Measurements from ENCODE around the gene SIGLEC7. TPM values are rescaled to one million over a fixed set of nuclear protein-coding genes. Genes with fewer than 3 reads are reported as not detected.
A peak's percentile ranks its signal among the peaks of the same experiment; 100 is the strongest.

Gene SIGLEC7
- total RNA-seq, result 1 to 10 TPM in 1 of 4 donors, under 1 TPM in 2, not detected in 1; 0.19 to 2.2 (median 0.92) TPM

DNA sequence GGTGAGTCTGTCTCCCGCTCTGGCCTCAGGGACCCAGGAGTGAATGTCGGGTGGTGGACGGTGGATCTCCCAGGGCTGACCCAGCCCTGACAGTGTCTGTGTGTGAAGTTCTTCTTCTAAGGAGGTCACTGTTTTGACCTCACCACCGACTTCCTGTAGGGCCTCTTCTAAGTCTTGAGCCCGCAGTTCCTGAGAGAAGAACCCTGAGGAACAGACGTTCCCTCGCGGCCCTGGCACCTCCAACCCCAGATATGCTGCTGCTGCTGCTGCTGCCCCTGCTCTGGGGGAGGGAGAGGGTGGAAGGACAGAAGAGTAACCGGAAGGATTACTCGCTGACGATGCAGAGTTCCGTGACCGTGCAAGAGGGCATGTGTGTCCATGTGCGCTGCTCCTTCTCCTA is at the start of gene SIGLEC7:
TSS of gene SIGLEC7 (plus strand) at position 183 of the 400 bp plus-strand sequence. CDS start at position 252, 69 bp downstream.
- no peaks in the 10 kb centered on the region for H3K9me3 ChIP-seq
- H3K36me3 ChIP-seq, result no peaks in the 10 kb centered on the region
- DNase-seq (ENCODE audit: extremely low spot score), result no peak
- no peaks in the 10 kb centered on the region for H3K4me1 ChIP-seq
- intact Hi-C loops (cut with DNase I), result no loop called here
- no peak for TF ChIP-seq POLR2A (IDR thresholded peaks at IDR 0.05; ENCODE audit: low read depth)
- TF ChIP-seq, protein P1, sequence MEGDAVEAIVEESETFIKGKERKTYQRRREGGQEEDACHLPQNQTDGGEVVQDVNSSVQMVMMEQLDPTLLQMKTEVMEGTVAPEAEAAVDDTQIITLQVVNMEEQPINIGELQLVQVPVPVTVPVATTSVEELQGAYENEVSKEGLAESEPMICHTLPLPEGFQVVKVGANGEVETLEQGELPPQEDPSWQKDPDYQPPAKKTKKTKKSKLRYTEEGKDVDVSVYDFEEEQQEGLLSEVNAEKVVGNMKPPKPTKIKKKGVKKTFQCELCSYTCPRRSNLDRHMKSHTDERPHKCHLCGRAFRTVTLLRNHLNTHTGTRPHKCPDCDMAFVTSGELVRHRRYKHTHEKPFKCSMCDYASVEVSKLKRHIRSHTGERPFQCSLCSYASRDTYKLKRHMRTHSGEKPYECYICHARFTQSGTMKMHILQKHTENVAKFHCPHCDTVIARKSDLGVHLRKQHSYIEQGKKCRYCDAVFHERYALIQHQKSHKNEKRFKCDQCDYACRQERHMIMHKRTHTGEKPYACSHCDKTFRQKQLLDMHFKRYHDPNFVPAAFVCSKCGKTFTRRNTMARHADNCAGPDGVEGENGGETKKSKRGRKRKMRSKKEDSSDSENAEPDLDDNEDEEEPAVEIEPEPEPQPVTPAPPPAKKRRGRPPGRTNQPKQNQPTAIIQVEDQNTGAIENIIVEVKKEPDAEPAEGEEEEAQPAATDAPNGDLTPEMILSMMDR (IDR thresholded peaks at IDR 0.05), result no peak
- no peak for TF ChIP-seq POLR2AphosphoS5 (IDR thresholded peaks at IDR 0.05)
- no peak for TF ChIP-seq EP300 (IDR thresholded peaks at IDR 0.05)
- peak within 1 kb of the TSS in 3 of 4 donors; percentile 22 to 48 (median 31) for H3K27ac ChIP-seq (replicated peaks in 1 of 4)
- 40% methylated on average over 13 of the region's 14 CpGs for WGBS
- peaks cover 0 to 66% (median 3%) of the 10 kb centered on the region in 4 donors for H3K27me3 ChIP-seq
- H3K4me3 ChIP-seq, result no peak within 1 kb of the TSS

DNA sequence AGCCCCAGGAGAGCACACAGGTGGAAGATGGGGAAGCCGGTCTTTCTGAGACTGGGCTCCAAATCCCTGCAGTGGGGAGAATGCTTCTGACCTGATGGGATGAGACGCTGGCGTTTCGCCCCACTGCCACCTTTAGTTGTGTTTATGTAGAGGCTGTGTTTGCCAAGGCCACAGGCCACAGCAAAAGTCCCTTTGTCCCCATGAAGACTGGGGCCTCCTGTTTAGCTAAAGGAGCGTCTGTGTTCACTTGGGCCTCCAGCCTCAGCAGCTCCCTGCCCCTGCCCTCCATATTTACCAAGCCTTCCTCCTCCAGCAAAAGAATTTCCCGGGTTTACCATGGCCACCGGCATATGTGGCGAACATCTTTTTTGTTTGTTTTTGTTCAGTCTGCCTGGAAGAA is 49.0 kb upstream of the SIGLEC7 start:
- intact Hi-C loops (cut with DNase I), result no loop called here

DNA sequence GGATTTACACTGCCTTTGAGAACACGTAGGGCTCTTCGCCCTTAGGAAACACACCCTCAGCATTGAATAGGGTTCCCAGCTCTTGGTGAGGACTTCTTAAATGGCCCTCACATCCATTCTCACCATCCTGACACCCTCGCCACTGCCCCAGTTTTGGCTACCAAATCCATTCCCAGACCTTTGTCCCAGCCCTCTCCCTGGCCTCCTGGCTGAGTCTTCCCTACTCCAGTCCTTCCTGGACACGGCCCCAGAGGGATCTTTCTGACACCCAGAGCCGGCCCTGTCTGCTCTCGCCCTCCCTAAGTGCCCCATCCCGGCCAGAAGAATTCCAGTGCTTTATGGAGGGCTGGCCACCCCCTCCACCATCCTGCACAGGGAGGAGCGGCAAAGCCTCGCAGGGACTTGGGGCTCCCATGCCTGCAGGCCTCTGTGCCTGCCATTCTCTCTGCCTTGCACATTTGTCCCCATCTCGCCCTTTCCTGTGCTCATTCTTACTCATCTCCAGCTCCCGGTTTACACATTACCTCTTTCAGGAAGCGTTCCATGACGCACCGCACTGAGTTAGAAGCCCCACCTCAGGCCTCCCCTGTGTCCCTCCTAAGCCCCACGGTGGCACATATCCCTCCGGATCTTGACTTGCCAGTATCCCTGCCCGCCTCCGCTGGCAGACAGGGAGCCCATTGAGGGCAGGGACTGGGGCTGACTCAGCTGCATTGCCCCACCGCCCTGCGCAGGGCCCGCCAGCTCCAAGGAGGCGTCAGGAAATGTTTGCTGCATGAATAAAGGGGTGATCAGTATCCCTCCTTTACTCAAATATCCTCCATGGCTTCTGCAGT is 48.4 kb upstream of the SIGLEC7 start:
- Histone ChIP-seq H3K36me3 (peaks cover 0 to 9% (median 2%) of the 10 kb centered on the region in 4 donors), H3K27me3 (no peaks in the 10 kb centered on the region), H3K9me3 (no peaks in the 10 kb centered on the region), H3K4me3 (no peak overlapping the region), H3K4me1 (peaks cover 0 to 6% (median 4%) of the 10 kb centered on the region in 4 donors), H3K27ac (replicated peaks in 1 of 4) (no peak overlapping the region)
- DNase-seq (ENCODE audit: extremely low spot score), result no peak
- 78% methylated on average over 20 of the region's 22 CpGs for WGBS
- intact Hi-C loops (cut with DNase I), result no loop called here
- TF ChIP-seq, protein P1 (IDR thresholded peaks at IDR 0.05), result no peak
- TF ChIP-seq POLR2A (IDR thresholded peaks at IDR 0.05; ENCODE audit: low read depth) (no peak), POLR2AphosphoS5 (IDR thresholded peaks at IDR 0.05) (no peak), EP300 (IDR thresholded peaks at IDR 0.05) (no peak)

More for the DNA sequence above, 49.0 kb upstream of the SIGLEC7 start:
- DNase-seq (ENCODE audit: extremely low spot score), result no peak
- WGBS, result 42% methylated on average over 4 of the region's 8 CpGs
- Histone ChIP-seq H3K27ac (replicated peaks in 1 of 4) (no peak overlapping the region), H3K27me3 (no peaks in the 10 kb centered on the region), H3K4me3 (no peak overlapping the region), H3K9me3 (no peaks in the 10 kb centered on the region), H3K4me1 (peaks cover 0 to 2% (median under 1%) of the 10 kb centered on the region in 4 donors), H3K36me3 (peaks cover 0 to 5% (median 2%) of the 10 kb centered on the region in 4 donors)
- TF ChIP-seq, protein P1 (IDR thresholded peaks at IDR 0.05), result no peak

DNA sequence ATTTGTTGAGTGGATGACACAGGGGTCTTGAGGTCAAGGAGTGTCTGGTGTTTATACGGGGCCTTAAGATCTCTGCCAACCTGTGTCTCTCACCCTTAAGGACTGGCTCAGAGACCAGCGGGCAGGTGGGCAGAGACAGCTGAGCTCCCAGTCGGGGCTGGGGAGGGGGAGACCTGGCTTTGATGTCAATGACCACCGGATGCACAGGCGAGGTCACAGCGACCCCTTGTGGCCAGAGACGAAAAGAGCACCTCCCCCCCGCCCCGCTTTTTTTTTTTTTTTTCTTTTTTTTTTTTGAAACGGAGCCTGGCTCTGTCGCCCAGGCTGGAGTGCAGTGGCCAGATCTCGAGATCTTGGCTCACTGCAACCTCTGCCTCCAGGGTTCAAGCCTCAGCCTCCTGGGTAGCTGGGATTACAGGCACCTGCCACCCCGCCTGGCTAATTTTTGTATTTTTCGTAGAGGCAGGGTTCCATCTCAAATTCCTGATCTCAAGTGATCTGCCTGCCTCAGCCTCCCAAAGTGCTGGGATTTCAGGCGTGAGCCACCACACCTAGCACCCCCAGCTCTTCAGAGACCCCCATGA is 47.3 kb upstream of the SIGLEC7 start:
- Histone ChIP-seq H3K4me1 (peaks cover 0 to 17% (median 8%) of the 10 kb centered on the region in 4 donors), H3K36me3 (peaks cover 0 to 19% (median 3%) of the 10 kb centered on the region in 4 donors), H3K9me3 (no peaks in the 10 kb centered on the region), H3K27ac (replicated peaks in 1 of 4) (no peak overlapping the region), H3K27me3 (no peaks in the 10 kb centered on the region), H3K4me3 (no peak overlapping the region)
- intact Hi-C loops (cut with DNase I), result loop anchor here (5.0 kb wide), 1 partner anchor 72 kb away; no protein-coding TSS in a partner anchor
- no peak for DNase-seq (ENCODE audit: extremely low spot score)
- TF ChIP-seq POLR2A (IDR thresholded peaks at IDR 0.05; ENCODE audit: low read depth), result no peak
- no peak for TF ChIP-seq EP300 (IDR thresholded peaks at IDR 0.05)
- TF ChIP-seq POLR2AphosphoS5 (IDR thresholded peaks at IDR 0.05), result no peak
- TF ChIP-seq, protein P1 (IDR thresholded peaks at IDR 0.05), result peak; percentile 43 to 63 (median 45)
- WGBS, result 15% methylated on average over 11 of the region's 15 CpGs

All from esophagus muscularis mucosa (tissue), 4 donors.